ENCODE data around the gene CKAP5. TPM values are rescaled to one million over a fixed set of nuclear protein-coding genes. Genes with fewer than 3 reads are reported as not detected.

CKAP5 gene
- total RNA-seq, 4 donors from 2014 or later, result 29.3 to 36.2 (median 31.3) TPM

GRCh38 chr11:46694072-46694471 lies 152.0 kb downstream of the CKAP5 start:
- H3K4me3 ChIP-seq (ENCODE audit: low read depth, poor library complexity, severe bottlenecking), result no peak overlapping the region
- intact Hi-C loops (cut with DNase I; ENCODE audit: low total_unique reads), result no loop called here
- 75 to 86% methylated on average over 6 of the region's 6 CpGs for WGBS, 2 donors
- no peak for DNase-seq (ENCODE audit: low spot score in 2 of 2)
- TF ChIP-seq POLR2A (IDR thresholded peaks at IDR 0.05), result no peak
- TF ChIP-seq, protein P1, sequence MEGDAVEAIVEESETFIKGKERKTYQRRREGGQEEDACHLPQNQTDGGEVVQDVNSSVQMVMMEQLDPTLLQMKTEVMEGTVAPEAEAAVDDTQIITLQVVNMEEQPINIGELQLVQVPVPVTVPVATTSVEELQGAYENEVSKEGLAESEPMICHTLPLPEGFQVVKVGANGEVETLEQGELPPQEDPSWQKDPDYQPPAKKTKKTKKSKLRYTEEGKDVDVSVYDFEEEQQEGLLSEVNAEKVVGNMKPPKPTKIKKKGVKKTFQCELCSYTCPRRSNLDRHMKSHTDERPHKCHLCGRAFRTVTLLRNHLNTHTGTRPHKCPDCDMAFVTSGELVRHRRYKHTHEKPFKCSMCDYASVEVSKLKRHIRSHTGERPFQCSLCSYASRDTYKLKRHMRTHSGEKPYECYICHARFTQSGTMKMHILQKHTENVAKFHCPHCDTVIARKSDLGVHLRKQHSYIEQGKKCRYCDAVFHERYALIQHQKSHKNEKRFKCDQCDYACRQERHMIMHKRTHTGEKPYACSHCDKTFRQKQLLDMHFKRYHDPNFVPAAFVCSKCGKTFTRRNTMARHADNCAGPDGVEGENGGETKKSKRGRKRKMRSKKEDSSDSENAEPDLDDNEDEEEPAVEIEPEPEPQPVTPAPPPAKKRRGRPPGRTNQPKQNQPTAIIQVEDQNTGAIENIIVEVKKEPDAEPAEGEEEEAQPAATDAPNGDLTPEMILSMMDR (IDR thresholded peaks at IDR 0.05), result no peak

- no peak for DNase-seq (ENCODE audit: low spot score in 2 of 2)
- intact Hi-C loops (cut with DNase I; ENCODE audit: low total_unique reads), result no loop called here
- TF ChIP-seq, protein P1 (IDR thresholded peaks at IDR 0.05), result no peak
- TF ChIP-seq POLR2A (IDR thresholded peaks at IDR 0.05), result no peak
- no peak overlapping the region for H3K4me3 ChIP-seq (ENCODE audit: low read depth, poor library complexity, severe bottlenecking)
- 59 to 64% methylated on average over 2 of the region's 2 CpGs for WGBS, 2 donors
Measured at GRCh38 chr11:46693597-46694012, 152.5 kb downstream of the CKAP5 start.

Small RNA genes lying within 50 kb of the gene (microRNA-seq; reads per million reads assigned to microRNA genes)
- 0 to 2.7 reads per million in 2 donors for gene MIR5582 (ENCODE audit: borderline number of aligned reads in 1 of 2, borderline replicate concordance in 2 of 2)

Other genes with a start within 250 kb of the CKAP5 start
- 1 to 10 TPM; 3.0 to 6.5 (median 4.8) TPM for gene HARBI1, start 229.1 kb downstream of the CKAP5 start, total RNA-seq
- 100 to 1,000 TPM in 2 of 4 donors, 10 to 100 TPM in 2; 42.0 to 151 (median 98.0) TPM for gene ATG13, start 228.7 kb downstream of the CKAP5 start, total RNA-seq
- gene ARHGAP1, start 145.7 kb downstream of the CKAP5 start, total RNA-seq, result 10 to 100 TPM; 56.4 to 70.6 (median 64.3) TPM
- gene ZNF408, start 145.2 kb downstream of the CKAP5 start, total RNA-seq, result 10 to 100 TPM; 11.2 to 28.9 (median 16.2) TPM
- not detected for gene F2, start 127.1 kb downstream of the CKAP5 start, total RNA-seq
- gene LRP4, start 72.3 kb upstream of the CKAP5 start, total RNA-seq, result 100 to 1,000 TPM in 3 of 4 donors, 10 to 100 TPM in 1; 65.5 to 164 (median 111) TPM
- 10 to 100 TPM; 47.5 to 87.6 (median 57.7) TPM for gene CSTPP1, start 90.5 kb upstream of the CKAP5 start, total RNA-seq

Data from lower leg skin (tissue), 4 donors.